A673 (cell line): ENCODE results near the gene ALPP.

ENCODE experiments used
- EZH2 ChIP-seq: fragments of 200-600 bp; sonication (generic); IDR thresholded peaks from 2 replicates; pipeline ENCODE4 v1.6.1; 2017; ENCODE audit warnings: borderline replicate concordance, low read depth, mild to moderate bottlenecking, mixed read lengths, antibody characterized with exemption, low read length; ENCODE audit not compliant: poor library complexity, severe bottlenecking
- TF ChIP-seq, protein P1 (sequence below): fragments of 300-800, 200-600 bp; sonication (generic); conservative IDR thresholded peaks from 2 replicates; pipeline ENCODE4 v1.5.1; 2017; ENCODE audit warnings: low read depth, mild to moderate bottlenecking, antibody characterized with exemption, low read length, moderate library complexity, mixed read lengths

DNA sequence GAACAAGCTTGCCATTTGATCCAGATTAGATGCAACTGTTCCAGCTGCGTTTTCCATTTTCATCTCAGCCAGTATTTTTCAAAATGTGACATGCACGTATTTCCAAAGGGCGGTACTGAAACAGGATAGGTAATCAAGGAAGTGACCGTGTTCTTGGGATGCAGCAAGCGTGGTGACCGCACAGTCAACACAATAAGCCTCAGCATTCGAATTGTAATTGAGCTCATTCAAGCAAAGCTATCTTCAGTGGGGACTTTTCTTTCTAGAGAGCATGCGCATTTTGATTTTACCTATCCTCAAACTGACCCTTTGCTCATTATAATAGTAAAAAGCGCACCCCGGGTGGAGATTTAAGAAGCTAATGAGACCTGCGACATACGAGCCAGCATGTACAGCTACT lies 3.4 kb upstream of the ALPP start:
- TF ChIP-seq, protein P1, sequence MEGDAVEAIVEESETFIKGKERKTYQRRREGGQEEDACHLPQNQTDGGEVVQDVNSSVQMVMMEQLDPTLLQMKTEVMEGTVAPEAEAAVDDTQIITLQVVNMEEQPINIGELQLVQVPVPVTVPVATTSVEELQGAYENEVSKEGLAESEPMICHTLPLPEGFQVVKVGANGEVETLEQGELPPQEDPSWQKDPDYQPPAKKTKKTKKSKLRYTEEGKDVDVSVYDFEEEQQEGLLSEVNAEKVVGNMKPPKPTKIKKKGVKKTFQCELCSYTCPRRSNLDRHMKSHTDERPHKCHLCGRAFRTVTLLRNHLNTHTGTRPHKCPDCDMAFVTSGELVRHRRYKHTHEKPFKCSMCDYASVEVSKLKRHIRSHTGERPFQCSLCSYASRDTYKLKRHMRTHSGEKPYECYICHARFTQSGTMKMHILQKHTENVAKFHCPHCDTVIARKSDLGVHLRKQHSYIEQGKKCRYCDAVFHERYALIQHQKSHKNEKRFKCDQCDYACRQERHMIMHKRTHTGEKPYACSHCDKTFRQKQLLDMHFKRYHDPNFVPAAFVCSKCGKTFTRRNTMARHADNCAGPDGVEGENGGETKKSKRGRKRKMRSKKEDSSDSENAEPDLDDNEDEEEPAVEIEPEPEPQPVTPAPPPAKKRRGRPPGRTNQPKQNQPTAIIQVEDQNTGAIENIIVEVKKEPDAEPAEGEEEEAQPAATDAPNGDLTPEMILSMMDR: no peak
- TF ChIP-seq EZH2: no peak
